Loucy (cell line): ENCODE data around the gene CSNK2B.
A peak's percentile ranks its signal among the peaks of the same experiment; 100 is the strongest.

Experiments
- H2AFZ ChIP-seq: fragments of 200-600 bp; sonication (generic); 2 replicates; pipeline ENCODE4 v1.6.0; 2016; ENCODE audit warnings: antibody characterized with exemption, mild to moderate bottlenecking, low read length, moderate library complexity
- H3F3A ChIP-seq: fragments of 200-600 bp; 2 replicates; pipeline ENCODE4 v1.6.0; 2016; ENCODE audit warnings: antibody characterized with exemption, low read depth, mild to moderate bottlenecking
- H3K27me3 ChIP-seq: fragments of 200-600 bp; sonication (generic); 2 replicates; pipeline ENCODE4 v1.6.1; 2014; ENCODE audit warnings: low read length, mild to moderate bottlenecking; ENCODE audit not compliant: insufficient read depth, poor library complexity, severe bottlenecking
- H3K36me3 ChIP-seq: fragments of 200-600 bp; sonication (generic); 2 replicates; pipeline ENCODE4 v1.6.1; 2016; ENCODE audit warnings: low read length; ENCODE audit not compliant: insufficient read depth
- H3K4me1 ChIP-seq: fragments of 200-600 bp; sonication (generic); 2 replicates; pipeline ENCODE4 v1.5.1; 2014; ENCODE audit warnings: low read length, mild to moderate bottlenecking; ENCODE audit not compliant: insufficient read depth, poor library complexity, severe bottlenecking
- H3K4me2 ChIP-seq: fragments of 200-600 bp; sonication (generic); 2 replicates; pipeline ENCODE4 v1.6.0; 2014; ENCODE audit warnings: antibody characterized with exemption, low read length, low read depth, mild to moderate bottlenecking; ENCODE audit not compliant: poor library complexity, severe bottlenecking
- H3K4me3 ChIP-seq: fragments of 200-600 bp; sonication (generic); 2 replicates; pipeline ENCODE4 v1.5.1; 2014; ENCODE audit warnings: low read length, mild to moderate bottlenecking, mixed read lengths; ENCODE audit not compliant: poor library complexity, severe bottlenecking
- H3K79me2 ChIP-seq: fragments of 200-600 bp; sonication (generic); 2 replicates; pipeline ENCODE4 v1.6.1; 2014; ENCODE audit warnings: low read length; ENCODE audit not compliant: insufficient read depth
- H3K9ac ChIP-seq: fragments of 200-600 bp; sonication (generic); 2 replicates; pipeline ENCODE4 v1.6.0; 2014; ENCODE audit warnings: mild to moderate bottlenecking, low read depth, low read length, moderate library complexity; ENCODE audit not compliant: poor library complexity, severe bottlenecking
- H3K9me2 ChIP-seq: fragments of 200-600 bp; sonication (generic); replicated peaks from 2 replicates; pipeline ENCODE4 v1.6.1; 2016; ENCODE audit warnings: low read depth, low read length, mixed read lengths
- H3K9me3 ChIP-seq: fragments of 200-600 bp; sonication (generic); 2 replicates; pipeline ENCODE4 v1.6.1; 2014; ENCODE audit warnings: mild to moderate bottlenecking, antibody characterized with exemption, low read length, low read depth; ENCODE audit not compliant: insufficient read depth
- H4K20me1 ChIP-seq: fragments of 200-600 bp; sonication (generic); 2 replicates; pipeline ENCODE4 v1.6.0; 2014; ENCODE audit warnings: antibody characterized with exemption, low read length, mild to moderate bottlenecking; ENCODE audit not compliant: insufficient read depth, poor library complexity, severe bottlenecking
- EZH2phosphoT487 ChIP-seq: fragments of 200-600 bp; IDR thresholded peaks from 2 replicates; pipeline ENCODE4 v1.6.1; 2018; ENCODE audit warnings: antibody characterized with exemption, mild to moderate bottlenecking, moderate library complexity, borderline replicate concordance
- TF ChIP-seq, protein P1 (sequence below): fragments of 200-600 bp; sonication (generic); conservative IDR thresholded peaks from 2 replicates; pipeline ENCODE4 v1.5.1; 2014; ENCODE audit warnings: mild to moderate bottlenecking, antibody characterized with exemption, low read length

The CSNK2B gene

DNA sequence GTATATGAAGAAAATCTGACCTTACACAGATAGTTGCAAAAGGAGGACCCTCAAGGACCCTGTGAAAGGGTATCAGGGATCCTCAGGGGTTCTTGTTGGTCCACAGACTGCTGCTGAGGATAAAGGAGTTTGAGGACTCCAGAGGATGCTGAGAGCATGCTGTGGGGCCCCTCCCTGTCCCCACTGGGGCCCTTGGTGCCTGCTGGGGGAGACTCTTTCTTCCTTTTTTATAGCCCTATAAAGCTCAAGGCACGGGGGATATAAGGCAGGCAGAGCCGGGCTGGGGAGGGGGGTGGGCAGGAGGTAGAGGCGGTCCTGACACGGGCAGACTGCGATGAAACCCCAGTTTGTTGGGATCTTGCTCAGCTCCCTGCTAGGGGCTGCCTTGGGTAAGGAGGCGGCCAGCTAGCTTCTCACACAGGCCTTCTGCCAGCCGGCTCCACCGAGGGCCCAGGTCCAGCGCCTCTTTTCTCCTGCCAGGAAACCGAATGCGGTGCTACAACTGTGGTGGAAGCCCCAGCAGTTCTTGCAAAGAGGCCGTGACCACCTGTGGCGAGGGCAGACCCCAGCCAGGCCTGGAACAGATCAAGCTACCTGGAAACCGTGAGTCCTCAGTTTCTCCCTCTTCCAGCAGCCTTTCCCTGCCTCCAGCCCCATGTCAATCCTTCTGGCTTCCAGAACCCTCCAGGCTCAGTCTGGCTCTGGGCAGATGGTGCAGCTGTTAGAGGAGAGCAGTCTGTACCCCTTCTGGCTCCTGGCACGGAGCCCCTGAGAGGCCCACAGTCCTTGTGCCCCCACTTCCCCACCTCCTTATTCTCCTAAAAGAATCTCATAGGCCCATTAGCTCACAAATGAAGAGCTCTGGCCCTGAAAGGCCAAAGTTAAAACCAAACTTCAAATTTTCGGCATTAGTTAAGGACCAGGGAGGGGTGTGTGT is 49.4 kb downstream of the CSNK2B start, which contains the start of gene LY6G6D:
TSS of gene LY6G6D (plus strand) at position 327 of the 937 bp plus-strand sequence. CDS start at position 335, 8 bp downstream.
- no peaks in the 10 kb centered on the region for H4K20me1 ChIP-seq
- no peaks in the 10 kb centered on the region for H3K79me2 ChIP-seq
- no peaks in the 10 kb centered on the region for H3K27me3 ChIP-seq
- no peaks in the 10 kb centered on the region for H3F3A ChIP-seq
- peak within 1 kb of the TSS; percentile 52 for H3K9ac ChIP-seq
- no peak within 1 kb of the TSS for H3K4me2 ChIP-seq
- H3K4me3 ChIP-seq, result no peak within 1 kb of the TSS
- H3K9me3 ChIP-seq, result no peaks in the 10 kb centered on the region
- peaks cover 40% of the 10 kb centered on the region for H3K4me1 ChIP-seq
- no peaks in the 10 kb centered on the region for H3K9me2 ChIP-seq
- peak within 1 kb of the TSS; percentile 60; the same call in 1 of the 2 replicates for H2AFZ ChIP-seq
- TF ChIP-seq, protein P1, sequence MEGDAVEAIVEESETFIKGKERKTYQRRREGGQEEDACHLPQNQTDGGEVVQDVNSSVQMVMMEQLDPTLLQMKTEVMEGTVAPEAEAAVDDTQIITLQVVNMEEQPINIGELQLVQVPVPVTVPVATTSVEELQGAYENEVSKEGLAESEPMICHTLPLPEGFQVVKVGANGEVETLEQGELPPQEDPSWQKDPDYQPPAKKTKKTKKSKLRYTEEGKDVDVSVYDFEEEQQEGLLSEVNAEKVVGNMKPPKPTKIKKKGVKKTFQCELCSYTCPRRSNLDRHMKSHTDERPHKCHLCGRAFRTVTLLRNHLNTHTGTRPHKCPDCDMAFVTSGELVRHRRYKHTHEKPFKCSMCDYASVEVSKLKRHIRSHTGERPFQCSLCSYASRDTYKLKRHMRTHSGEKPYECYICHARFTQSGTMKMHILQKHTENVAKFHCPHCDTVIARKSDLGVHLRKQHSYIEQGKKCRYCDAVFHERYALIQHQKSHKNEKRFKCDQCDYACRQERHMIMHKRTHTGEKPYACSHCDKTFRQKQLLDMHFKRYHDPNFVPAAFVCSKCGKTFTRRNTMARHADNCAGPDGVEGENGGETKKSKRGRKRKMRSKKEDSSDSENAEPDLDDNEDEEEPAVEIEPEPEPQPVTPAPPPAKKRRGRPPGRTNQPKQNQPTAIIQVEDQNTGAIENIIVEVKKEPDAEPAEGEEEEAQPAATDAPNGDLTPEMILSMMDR, result no peak
- no peak for TF ChIP-seq EZH2phosphoT487
- no peaks in the 10 kb centered on the region for H3K36me3 ChIP-seq

DNA sequence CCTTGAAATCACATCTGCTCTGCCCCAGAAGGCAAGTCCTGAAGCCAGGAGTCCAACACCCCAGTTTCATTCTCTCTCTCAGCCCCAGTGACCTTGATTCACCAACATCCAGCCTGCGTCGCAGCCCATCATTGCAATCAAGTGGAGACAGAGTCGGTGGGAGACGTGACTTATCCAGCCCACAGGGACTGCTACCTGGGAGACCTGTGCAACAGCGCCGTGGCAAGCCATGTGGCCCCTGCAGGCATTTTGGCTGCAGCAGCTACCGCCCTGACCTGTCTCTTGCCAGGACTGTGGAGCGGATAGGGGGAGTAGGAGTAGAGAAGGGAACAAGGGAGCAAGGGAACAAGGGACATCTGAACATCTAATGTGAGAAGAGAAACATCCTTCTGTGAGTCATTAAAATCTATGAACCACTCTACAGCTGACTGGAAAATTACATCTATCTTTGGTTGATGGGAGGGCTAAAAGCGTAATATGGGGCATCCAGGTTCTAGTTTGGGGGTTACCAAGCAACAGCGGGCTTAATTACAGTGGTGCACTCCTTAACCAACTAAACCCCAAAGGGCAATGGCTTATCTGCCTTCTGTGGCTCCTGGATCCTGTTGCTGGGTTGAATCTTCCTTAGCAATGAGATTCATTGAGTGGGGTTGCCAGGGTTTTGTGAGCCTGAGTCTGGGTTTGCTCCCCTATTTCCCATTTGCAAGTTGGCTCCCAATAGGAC is 51.8 kb downstream of the CSNK2B start:
- Histone ChIP-seq H3K36me3 (no peaks in the 10 kb centered on the region), H3K79me2 (no peaks in the 10 kb centered on the region), H3K9me3 (no peaks in the 10 kb centered on the region), H3K4me3 (no peak overlapping the region), H2AFZ (no peak overlapping the region), H3K4me1 (peaks cover 21% of the 10 kb centered on the region), H3K9ac (no peak overlapping the region), H3F3A (no peaks in the 10 kb centered on the region), H3K27me3 (no peaks in the 10 kb centered on the region), H3K9me2 (no peaks in the 10 kb centered on the region), H4K20me1 (no peaks in the 10 kb centered on the region), H3K4me2 (no peak overlapping the region)
- TF ChIP-seq, protein P1, result no peak
- TF ChIP-seq EZH2phosphoT487, result no peak

DNA sequence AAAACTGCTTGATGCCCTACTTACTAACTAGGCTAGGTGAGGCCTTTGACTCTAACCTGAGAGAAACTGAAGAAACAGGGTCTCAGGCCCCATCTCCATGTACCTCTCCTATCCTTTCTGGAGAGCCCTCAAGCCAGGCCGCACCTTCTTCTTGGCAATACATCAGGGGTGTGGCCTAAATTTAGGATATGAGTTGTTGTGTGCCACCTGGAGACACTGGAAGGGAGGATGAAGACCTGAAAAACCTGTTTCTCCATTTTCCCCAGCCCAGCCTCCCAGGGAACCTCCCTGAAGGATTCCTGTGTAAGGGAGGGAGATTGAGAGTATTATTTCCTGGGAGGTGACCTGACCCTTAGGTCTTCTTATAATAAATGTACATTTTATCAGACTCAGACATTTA is 52.4 kb downstream of the CSNK2B start:
- no peaks in the 10 kb centered on the region for H4K20me1 ChIP-seq
- no peaks in the 10 kb centered on the region for H3K9me3 ChIP-seq
- H3K4me2 ChIP-seq, result no peak overlapping the region
- H3K4me3 ChIP-seq, result no peak overlapping the region
- peaks cover 21% of the 10 kb centered on the region for H3K4me1 ChIP-seq
- no peak overlapping the region for H3K9ac ChIP-seq
- H3K9me2 ChIP-seq, result no peaks in the 10 kb centered on the region
- no peaks in the 10 kb centered on the region for H3F3A ChIP-seq
- no peaks in the 10 kb centered on the region for H3K79me2 ChIP-seq
- no peaks in the 10 kb centered on the region for H3K27me3 ChIP-seq
- TF ChIP-seq, protein P1, result no peak
- no peak for TF ChIP-seq EZH2phosphoT487
- no peaks in the 10 kb centered on the region for H3K36me3 ChIP-seq
- H2AFZ ChIP-seq, result no peak overlapping the region
